ENCODE results near the gene PDE4B. TPM values are rescaled to one million over a fixed set of nuclear protein-coding genes. Genes with fewer than 3 reads are reported as not detected.

The PDE4B gene
- total RNA-seq, 2 donors from 2014 or later, result 18.1 to 55.4 TPM

DNA sequence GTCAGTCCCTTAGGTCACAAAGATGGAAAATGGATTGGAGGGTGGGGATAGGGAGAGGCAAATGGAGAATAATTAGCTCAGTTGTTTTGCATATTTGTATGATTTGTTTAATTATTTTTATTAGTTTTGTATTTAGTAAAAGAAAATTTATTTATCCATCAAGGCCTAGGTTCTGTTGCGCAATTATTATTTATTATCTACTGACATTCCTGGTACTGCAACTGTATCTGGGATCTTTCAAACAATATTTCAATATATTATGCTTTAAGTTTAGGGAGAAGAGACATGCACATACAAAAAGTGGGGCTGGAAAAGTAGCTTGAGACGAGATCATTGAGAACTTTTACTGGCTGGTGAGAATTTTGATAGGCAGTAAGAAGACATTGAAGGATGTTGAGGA is 424.9 kb downstream of the PDE4B start:
- Histone ChIP-seq H3K36me3 (no peaks in the 10 kb centered on the region), H3K9me3 (no peaks in the 10 kb centered on the region), H3K27me3 (replicated peaks; ENCODE audit: insufficient read depth) (no peaks in the 10 kb centered on the region), H3K4me1 (replicated peaks) (no peaks in the 10 kb centered on the region), H3K27ac (no peak overlapping the region), H3K4me3 (no peak overlapping the region)
- DNase-seq (ENCODE audit: low spot score), result no peak
- 95% methylated on average over 2 of the region's 2 CpGs for WGBS
- no peak for TF ChIP-seq POLR2AphosphoS5 (IDR thresholded peaks at IDR 0.05)
- no peak for TF ChIP-seq POLR2A (IDR thresholded peaks at IDR 0.05)
- TF ChIP-seq, protein P1, sequence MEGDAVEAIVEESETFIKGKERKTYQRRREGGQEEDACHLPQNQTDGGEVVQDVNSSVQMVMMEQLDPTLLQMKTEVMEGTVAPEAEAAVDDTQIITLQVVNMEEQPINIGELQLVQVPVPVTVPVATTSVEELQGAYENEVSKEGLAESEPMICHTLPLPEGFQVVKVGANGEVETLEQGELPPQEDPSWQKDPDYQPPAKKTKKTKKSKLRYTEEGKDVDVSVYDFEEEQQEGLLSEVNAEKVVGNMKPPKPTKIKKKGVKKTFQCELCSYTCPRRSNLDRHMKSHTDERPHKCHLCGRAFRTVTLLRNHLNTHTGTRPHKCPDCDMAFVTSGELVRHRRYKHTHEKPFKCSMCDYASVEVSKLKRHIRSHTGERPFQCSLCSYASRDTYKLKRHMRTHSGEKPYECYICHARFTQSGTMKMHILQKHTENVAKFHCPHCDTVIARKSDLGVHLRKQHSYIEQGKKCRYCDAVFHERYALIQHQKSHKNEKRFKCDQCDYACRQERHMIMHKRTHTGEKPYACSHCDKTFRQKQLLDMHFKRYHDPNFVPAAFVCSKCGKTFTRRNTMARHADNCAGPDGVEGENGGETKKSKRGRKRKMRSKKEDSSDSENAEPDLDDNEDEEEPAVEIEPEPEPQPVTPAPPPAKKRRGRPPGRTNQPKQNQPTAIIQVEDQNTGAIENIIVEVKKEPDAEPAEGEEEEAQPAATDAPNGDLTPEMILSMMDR (IDR thresholded peaks at IDR 0.05), result no peak
- intact Hi-C loops (cut with DNase I), result no loop called here

DNA sequence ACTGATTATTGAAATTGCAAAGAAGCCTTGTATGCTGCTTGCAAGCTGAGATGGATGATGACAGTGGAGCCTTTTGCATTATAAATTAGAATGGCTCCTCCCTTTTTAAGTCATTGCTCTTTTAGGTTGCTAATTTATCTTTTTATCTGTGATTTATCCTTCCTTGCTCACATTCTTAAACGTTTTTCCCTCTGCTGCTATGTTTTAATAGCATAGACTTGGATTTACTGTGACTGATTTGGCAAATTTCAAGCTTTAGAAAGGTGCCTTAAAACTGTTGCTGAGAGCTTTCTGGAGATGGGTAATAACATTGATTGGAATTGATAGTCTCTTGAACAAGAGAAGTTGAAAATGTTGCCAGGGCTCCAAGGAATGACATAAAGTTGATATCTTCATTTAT is 427.8 kb downstream of the PDE4B start:
- Histone ChIP-seq H3K4me1 (replicated peaks) (no peaks in the 10 kb centered on the region), H3K27me3 (replicated peaks; ENCODE audit: insufficient read depth) (no peaks in the 10 kb centered on the region), H3K9me3 (no peaks in the 10 kb centered on the region), H3K36me3 (no peaks in the 10 kb centered on the region), H3K4me3 (no peak overlapping the region), H3K27ac (no peak overlapping the region)
- no peak for TF ChIP-seq POLR2AphosphoS5 (IDR thresholded peaks at IDR 0.05)
- TF ChIP-seq, protein P1 (IDR thresholded peaks at IDR 0.05), result no peak
- no peak for TF ChIP-seq POLR2A (IDR thresholded peaks at IDR 0.05)
- WGBS, result 13% methylated on average over 1 of the region's 1 CpG
- intact Hi-C loops (cut with DNase I), result no loop called here
- DNase-seq (ENCODE audit: low spot score), result no peak

DNA sequence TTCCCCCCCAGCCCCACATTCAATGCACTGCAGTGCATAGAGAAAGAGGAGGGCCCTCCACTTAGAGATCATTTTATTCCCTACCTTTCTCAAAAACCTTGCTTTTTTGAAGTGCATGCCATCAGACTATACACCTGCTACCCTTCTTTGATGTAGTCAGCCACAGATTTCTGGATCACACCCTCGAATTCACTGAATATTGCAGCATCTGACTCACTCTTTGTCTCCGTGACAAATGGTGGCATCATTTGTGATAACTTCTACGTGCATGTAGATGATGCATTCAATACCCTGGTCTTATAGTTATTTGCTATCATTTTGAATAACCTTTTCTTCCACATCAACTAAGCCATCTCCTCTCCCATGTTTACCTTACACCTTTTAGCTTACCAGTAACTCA is 431.0 kb downstream of the PDE4B start:
- H3K4me3 ChIP-seq, result no peak overlapping the region
- H3K27me3 ChIP-seq (replicated peaks; ENCODE audit: insufficient read depth), result no peaks in the 10 kb centered on the region
- DNase-seq (ENCODE audit: low spot score), result no peak
- intact Hi-C loops (cut with DNase I), result no loop called here
- H3K36me3 ChIP-seq, result no peaks in the 10 kb centered on the region
- H3K4me1 ChIP-seq (replicated peaks), result no peaks in the 10 kb centered on the region
- TF ChIP-seq POLR2A (IDR thresholded peaks at IDR 0.05) (no peak), POLR2AphosphoS5 (IDR thresholded peaks at IDR 0.05) (no peak)
- TF ChIP-seq, protein P1 (IDR thresholded peaks at IDR 0.05), result no peak
- H3K9me3 ChIP-seq, result no peaks in the 10 kb centered on the region
- WGBS, result 84% methylated on average over 3 of the region's 3 CpGs
- H3K27ac ChIP-seq, result no peak overlapping the region

DNA sequence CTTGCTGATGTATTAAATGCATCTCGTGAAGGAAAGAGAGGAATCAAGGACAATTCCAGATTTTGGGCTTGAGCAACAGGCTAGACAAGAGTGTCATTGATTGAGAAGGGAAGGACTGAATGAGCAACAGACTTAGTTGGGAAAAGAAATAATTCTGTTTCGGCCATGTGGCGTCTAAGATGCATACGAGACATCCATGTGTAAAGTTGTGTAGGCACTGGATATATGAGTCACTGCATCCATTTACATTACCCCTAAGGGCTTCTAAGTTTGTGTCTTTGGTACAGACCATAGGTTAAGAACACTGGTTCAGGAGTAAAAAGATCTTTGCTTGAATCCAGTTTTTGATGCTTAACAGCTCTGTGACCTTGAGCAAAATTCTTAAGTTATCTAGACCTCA is 434.3 kb downstream of the PDE4B start:
- H3K4me3 ChIP-seq, result no peak overlapping the region
- intact Hi-C loops (cut with DNase I), result no loop called here
- H3K36me3 ChIP-seq, result no peaks in the 10 kb centered on the region
- TF ChIP-seq, protein P1 (IDR thresholded peaks at IDR 0.05), result no peak
- TF ChIP-seq POLR2A (IDR thresholded peaks at IDR 0.05) (no peak), POLR2AphosphoS5 (IDR thresholded peaks at IDR 0.05) (no peak)
- DNase-seq (ENCODE audit: low spot score), result no peak
- H3K9me3 ChIP-seq, result no peaks in the 10 kb centered on the region
- H3K27me3 ChIP-seq (replicated peaks; ENCODE audit: insufficient read depth), result no peaks in the 10 kb centered on the region
- no peak overlapping the region for H3K27ac ChIP-seq
- H3K4me1 ChIP-seq (replicated peaks), result no peaks in the 10 kb centered on the region
- 91% methylated on average over 4 of the region's 4 CpGs for WGBS

DNA sequence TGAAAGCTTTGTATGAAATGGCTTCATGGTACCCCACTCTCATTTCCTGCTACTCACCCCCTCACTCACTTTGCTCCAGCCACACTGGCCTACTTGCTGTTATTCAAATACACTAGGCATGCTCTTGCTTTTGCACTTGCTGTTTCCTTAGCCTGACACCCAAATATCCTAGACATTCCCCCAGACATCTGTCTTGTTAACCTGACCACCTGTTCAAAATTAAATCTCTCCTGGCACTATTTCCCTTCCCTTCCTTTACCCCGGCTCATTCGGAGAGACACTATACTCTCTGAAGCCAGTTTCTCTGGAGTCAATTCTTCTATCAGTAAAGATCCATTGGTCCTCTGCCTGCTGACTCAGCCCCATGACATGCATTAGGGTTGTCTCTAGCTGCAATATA is 435.3 kb downstream of the PDE4B start:
- TF ChIP-seq POLR2A (IDR thresholded peaks at IDR 0.05) (no peak), POLR2AphosphoS5 (IDR thresholded peaks at IDR 0.05) (no peak)
- TF ChIP-seq, protein P1 (IDR thresholded peaks at IDR 0.05), result no peak
- Histone ChIP-seq H3K9me3 (no peaks in the 10 kb centered on the region), H3K4me1 (replicated peaks) (no peaks in the 10 kb centered on the region), H3K27me3 (replicated peaks; ENCODE audit: insufficient read depth) (no peaks in the 10 kb centered on the region), H3K27ac (no peak overlapping the region), H3K4me3 (no peak overlapping the region), H3K36me3 (no peaks in the 10 kb centered on the region)
- WGBS, result 100% methylated on average over 2 of the region's 2 CpGs
- intact Hi-C loops (cut with DNase I), result no loop called here
- no peak for DNase-seq (ENCODE audit: low spot score)
